ENCODE data around the gene CAVIN2.

Gene CAVIN2

GRCh38 chr2:191838526-191838925, 8.4 kb downstream of the CAVIN2 start:
- no peak for DNase-seq

DNA sequence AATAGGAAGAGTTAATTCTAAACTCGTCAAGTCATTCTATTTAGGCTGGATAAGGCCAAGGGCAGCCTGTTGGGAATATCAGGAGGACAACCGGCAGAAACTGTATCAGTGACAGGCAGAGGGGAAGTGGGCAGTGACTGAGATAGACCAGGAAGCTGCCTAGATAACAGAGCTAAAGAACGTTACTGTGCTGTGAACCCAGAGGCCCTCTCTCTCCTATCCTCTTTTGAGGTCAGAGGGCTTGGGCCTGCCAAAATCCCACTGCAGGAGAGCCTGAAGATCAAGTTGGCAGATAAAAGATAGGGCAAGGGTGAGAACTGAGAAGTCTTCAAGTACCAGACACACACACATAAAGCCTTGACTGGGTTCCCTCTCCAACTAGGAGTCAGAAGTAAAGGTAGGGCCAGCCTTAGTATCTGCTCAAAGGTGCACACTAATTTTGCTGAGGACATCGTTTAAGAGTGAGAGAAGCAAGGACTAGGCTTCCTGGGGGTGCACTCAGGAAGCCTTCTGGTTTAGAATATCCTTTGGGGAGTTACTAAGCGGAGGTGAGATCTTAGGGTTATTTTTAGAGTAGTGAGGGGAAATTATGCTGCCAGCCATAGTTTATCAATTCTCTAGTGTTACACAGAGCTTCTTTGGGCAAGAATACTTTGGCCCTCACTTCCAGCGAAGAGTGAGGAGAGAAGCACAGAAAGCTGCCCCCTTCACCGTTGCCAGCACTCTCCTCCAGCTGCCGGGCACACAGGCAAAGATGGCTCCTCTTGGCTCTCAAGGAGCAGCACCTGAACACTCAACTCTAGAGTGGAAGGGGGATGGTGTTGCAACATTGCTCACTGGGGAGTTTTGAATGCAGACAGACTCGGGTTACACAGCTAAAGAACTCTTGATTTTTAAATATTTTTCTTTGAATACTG, 9.8 kb downstream of the CAVIN2 start:
- no peak for DNase-seq

- DNase-seq, result no peak
These were observed 10.4 kb downstream of the CAVIN2 start for GRCh38 chr2:191836471-191836852.

GRCh38 chr2:191835539-191836350, 11.1 kb downstream of the CAVIN2 start:
- no peak for DNase-seq

DNA sequence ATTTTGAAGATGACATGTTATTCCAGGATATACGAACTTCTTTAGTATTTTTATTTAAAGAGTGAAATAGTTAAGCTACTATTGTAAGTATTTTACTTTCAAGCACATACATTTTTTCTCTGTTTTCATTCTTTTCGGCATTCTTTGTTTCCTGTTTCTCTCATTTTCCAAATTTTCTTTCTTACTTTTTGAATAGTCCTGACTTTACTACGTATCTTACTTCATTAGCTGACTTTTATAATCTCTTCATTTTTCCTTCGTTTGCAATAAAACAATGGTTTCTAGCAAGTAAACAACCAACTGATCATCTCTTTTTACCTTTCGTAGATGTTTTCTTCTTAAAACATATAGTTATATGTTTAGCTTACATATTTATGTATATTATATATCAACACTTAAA, 11.8 kb downstream of the CAVIN2 start:
- DNase-seq, result no peak

- no peak for DNase-seq
These were observed 13.5 kb downstream of the CAVIN2 start for GRCh38 chr2:191833356-191833755.

DNA sequence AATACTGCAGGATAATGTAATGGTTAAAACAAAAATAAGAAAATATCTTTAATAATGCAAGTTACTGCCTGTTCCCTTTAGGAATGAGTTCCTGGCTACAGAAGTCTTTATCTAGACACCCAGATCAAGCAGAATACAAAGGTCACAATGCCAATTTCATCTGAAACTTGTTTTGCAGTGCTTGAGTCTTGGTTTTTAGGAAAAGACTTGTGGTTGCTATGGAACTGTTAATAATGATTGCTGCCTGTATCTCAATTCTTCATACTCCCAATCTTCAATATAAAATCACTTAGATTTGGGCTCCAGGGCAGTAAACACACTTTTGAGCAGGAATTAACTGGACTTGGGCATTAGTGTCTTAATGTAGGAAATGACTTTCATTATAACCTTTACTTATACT, 14.2 kb downstream of the CAVIN2 start:
- DNase-seq, result no peak

GRCh38 chr2:191831410-191831994, 15.4 kb downstream of the CAVIN2 start:
- DNase-seq, result no peak

DNA sequence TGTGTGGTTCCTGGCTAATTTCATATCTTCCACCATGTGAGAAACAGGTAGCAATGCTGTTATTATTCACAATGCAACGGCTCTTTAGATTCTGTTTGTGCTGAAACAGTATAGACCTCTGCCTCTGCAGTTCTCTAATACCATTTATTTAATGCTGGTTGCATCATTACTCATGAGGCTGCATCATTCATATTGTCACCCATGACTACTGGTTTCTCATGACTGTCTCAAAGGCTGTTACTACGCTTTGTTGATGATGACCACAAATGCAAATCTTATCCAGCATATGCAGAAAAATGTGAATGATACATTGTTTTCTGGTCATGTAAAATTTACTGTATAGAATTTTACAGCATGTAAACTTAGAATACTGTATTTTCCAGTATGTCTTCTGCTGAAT, 22.5 kb downstream of the CAVIN2 start:
- DNase-seq, result no peak

DNA sequence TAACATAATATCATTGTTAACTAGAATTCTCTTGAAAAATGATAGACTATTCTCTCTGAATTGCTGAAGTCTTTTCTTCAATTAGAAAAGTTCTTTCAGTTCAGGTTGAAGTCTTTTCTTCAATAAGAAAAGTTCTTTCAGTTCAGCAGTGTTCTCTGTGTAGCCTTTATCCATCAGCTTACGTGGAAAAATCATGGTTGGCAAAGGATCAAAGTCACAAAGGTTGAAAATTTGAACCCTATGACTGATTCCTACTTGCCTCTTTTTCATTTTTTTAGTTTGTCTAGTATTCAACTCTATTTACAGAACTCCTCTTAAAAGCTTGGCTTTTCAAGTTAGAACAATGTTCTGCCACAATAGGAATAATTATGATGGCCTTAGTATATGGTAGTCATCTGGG, 25.8 kb downstream of the CAVIN2 start:
- no peak for DNase-seq

DNA sequence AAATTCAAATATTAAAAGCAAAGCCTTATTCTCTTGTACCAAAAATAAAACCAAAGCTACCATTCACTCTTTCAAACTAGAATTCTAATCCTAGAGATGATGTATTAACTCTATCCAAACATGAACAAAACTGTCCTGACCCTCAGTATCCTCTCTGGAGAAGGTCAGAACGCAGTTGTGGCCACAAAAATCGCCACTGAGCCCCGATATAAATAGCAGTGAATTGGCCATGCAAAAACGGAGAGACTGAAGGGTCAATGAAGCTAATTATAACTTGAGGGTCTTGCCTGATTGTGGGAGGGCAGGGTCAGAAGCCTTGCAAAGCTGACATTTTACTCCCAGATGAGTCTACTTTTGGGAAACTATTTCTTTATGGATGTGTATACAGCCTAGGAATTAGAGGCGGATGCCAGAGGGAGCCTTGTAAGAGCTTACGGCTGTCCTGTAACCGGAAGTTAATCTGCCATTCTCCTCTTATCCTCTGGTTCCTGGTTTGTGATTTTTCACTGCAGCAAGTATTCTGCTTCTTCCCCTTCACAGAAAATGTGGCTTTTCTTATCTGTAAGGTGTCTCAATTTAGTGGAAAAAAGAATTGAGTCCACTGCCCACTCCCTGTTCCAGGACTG, 28.1 kb downstream of the CAVIN2 start:
- no peak for DNase-seq

GRCh38 chr2:191818133-191818532, 28.8 kb downstream of the CAVIN2 start:
- no peak for DNase-seq

DNA sequence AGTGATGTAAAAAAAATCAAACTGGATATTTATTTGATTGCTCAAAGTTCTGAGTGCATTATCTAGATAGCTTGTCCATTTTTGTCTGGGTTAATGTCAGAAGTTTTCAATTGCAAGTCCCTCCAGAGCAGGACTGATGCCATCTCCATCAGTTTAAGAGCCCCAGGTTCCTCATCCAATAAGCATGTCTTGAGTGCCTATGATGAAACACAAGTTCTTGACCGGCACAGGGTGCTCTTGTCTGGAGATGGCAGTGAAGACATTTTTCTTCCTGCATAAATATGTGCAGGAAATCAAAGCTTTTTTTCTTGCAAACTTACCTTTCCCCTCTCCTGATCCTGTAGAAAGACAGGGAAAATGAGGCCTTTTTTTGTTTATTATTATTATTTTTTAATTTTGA, 31.9 kb downstream of the CAVIN2 start:
- DNase-seq, result no peak

- no peak for DNase-seq
These were observed 32.9 kb downstream of the CAVIN2 start for GRCh38 chr2:191813943-191814342.

DNA sequence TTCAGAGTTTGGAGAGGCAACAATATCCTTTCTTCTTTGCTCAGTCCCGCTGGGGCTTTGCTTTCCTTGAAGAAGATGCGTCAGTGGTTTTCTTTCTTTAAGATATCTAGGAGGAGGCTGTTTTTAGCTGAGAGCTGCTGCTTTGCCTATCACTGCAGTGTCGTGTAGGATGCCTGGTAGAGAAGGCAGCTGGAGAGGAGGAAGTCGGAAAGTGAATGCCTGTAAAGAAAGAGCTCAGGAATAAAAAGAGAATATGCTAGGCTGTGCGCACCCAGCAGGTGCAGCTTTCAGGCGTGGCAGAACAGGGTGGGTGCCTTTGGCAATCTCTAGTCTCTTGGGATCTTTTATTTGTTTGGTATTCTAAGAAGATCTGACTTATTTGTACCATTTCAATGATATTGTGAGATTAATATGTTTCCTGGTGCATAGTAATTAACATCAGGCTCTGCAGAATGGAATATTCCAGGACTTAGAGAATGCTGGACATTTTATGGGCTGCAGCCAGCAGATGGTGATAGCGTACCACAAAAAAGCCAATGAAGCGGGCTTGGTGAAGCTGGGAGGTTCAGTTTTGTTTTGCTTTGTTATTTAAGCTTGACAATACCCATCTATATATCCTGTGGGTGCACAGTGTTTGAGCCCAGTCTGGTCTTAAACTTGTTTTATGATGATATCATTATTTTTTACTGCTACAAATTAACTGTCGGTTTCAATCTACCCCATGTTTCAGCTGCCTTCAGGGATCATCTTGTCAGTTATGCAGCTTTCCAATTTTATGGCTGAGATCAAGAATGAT, 34.9 kb downstream of the CAVIN2 start:
- DNase-seq, result no peak

GRCh38 chr2:191806396-191806795, 40.5 kb downstream of the CAVIN2 start:
- DNase-seq, result no peak

GRCh38 chr2:191804766-191805165, 42.1 kb downstream of the CAVIN2 start:
- DNase-seq, result no peak

DNA sequence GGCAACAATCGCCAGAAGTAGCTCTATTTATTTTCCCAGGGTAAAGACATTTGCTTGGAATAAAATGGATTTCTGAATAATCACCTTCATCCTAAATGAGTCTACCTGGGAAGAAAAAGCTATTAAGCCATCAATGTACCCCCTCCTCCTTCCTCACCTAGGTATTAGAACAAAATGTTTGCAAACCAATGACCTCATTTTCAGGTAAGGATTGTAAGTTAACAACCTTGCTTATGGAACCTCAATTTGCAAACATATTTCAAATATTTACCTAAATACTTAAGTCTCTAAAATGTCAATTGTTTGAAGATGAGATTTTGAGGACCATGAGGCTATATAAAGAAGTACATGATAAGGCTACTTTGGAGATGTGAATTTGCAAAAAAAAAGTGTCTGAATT, 43.9 kb downstream of the CAVIN2 start:
- no peak for DNase-seq

GRCh38 chr2:191802180-191802579, 44.7 kb downstream of the CAVIN2 start:
- DNase-seq, result no peak

GRCh38 chr2:191800874-191801273, 46.0 kb downstream of the CAVIN2 start:
- DNase-seq, result no peak

DNA sequence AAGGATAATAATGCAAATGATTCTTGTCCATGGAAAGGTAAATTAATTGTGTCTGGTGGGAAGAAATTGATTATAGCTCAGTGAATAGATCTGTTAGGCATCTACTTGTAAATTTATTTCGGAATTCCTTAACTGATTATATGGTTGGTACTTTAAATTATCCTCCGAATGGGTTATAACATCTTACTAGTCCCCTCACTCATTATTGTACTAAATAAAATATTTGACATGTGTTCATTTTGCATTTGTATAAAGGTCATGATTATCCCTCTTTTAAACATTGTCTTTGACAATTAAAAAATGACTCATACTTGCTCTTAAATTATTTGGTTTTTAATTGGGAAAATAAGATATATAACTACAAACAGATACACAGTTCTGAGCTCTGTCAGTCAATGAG, 47.4 kb downstream of the CAVIN2 start:
- no peak for DNase-seq

Measured in effector CD4-positive, alpha-beta T cell (primary cell).